PC-3 (cell line): ENCODE data around the gene STRN3. TPM values are rescaled to one million over a fixed set of nuclear protein-coding genes. Genes with fewer than 3 reads are reported as not detected.

Source experiments
- ATAC-seq: fragments of 200-7000 bp; cut with Tn5 transposase; 2 replicates; pipeline ENCODE4 v1.9.1; 2020; ENCODE audit warnings: mild to moderate bottlenecking, moderate library complexity
- BruUV-seq: library from RNA; stranded (reverse); fragments of 400-500 nt; replicated peaks from 2 replicates; lab custom pipeline; 2021; lab: Mats Ljungman, UMichigan
- CTCF ChIA-PET: fragments of 300-600 bp; sonication (Branson Sonifier 250); formaldehyde crosslinking; loops from one replicate; lab custom pipeline; 2022; ENCODE audit warnings: antibody characterized with exemption; lab: Charles Lee
- POLR2A ChIA-PET: fragments of 300-600 bp; sonication (Branson Sonifier 250); formaldehyde crosslinking; loops from one replicate; lab custom pipeline; 2022; ENCODE audit warnings: antibody characterized with exemption; ENCODE audit not compliant: unreplicated experiment; lab: Charles Lee
- DNase-seq: peaks from one replicate; pipeline ENCODE4 v3.0.0-alpha.2; 2015
- H2AFZ ChIP-seq: fragments of 300-600 bp; sonication (generic); 2 replicates; pipeline ENCODE4 v1.6.0; 2016; ENCODE audit warnings: antibody characterized with exemption, low read length
- H3F3A ChIP-seq: fragments of 300-600 bp; sonication (generic); one replicate; pipeline ENCODE4 v1.6.0; 2017; ENCODE audit warnings: antibody characterized with exemption, low read length, control low read depth, mild to moderate bottlenecking; ENCODE audit not compliant: unreplicated experiment
- H3K27ac ChIP-seq: fragments of 300-600 bp; sonication (generic); 2 replicates; pipeline ENCODE4 v1.5.1; 2016; ENCODE audit warnings: mild to moderate bottlenecking, low read length
- H3K27me3 ChIP-seq: fragments of 300-600 bp; sonication (generic); 2 replicates; pipeline ENCODE4 v1.6.1; 2016; ENCODE audit warnings: low read length, mixed read lengths
- H3K36me3 ChIP-seq: fragments of 300-600 bp; sonication (generic); 2 replicates; pipeline ENCODE4 v1.6.1; 2016; ENCODE audit warnings: low read depth, mixed run types, low read length, mixed read lengths
- H3K4me1 ChIP-seq: fragments of 300-600 bp; sonication (generic); 2 replicates; pipeline ENCODE4 v1.5.1; 2016; ENCODE audit warnings: low read length; ENCODE audit not compliant: insufficient read depth
- H3K4me2 ChIP-seq: fragments of 300-600 bp; sonication (generic); 2 replicates; pipeline ENCODE4 v1.6.0; 2016; ENCODE audit warnings: low read length
- H3K4me3 ChIP-seq: fragments of 300-600 bp; sonication (generic); 2 replicates; pipeline ENCODE4 v1.5.1; 2016; ENCODE audit warnings: mild to moderate bottlenecking, low read length, mixed read lengths
- H3K79me2 ChIP-seq: fragments of 300-600 bp; sonication (generic); 2 replicates; pipeline ENCODE4 v1.6.1; 2017; ENCODE audit warnings: low read length, mixed read lengths
- H3K9ac ChIP-seq: fragments of 300-600 bp; sonication (generic); 2 replicates; pipeline ENCODE4 v1.6.0; 2016; ENCODE audit warnings: mild to moderate bottlenecking, low read length
- H3K9me2 ChIP-seq: fragments of 300-600 bp; sonication (generic); replicated peaks from 2 replicates; pipeline ENCODE4 v1.6.1; 2016; ENCODE audit warnings: mixed run types, low read length, mixed read lengths
- H3K9me3 ChIP-seq: fragments of 300-600 bp; sonication (generic); 2 replicates; pipeline ENCODE4 v1.6.1; 2016; ENCODE audit warnings: low read length, mixed read lengths
- H4K20me1 ChIP-seq: fragments of 300-600 bp; sonication (generic); 2 replicates; pipeline ENCODE4 v1.6.1; 2016; ENCODE audit warnings: low read length, mixed read lengths
- EZH2 ChIP-seq: fragments of 300-600 bp; sonication (generic); IDR thresholded peaks from one replicate; pipeline ENCODE4 v1.6.1; 2017; ENCODE audit warnings: antibody characterized with exemption, mild to moderate bottlenecking, low read length; ENCODE audit not compliant: unreplicated experiment
- EZH2phosphoT487 ChIP-seq: fragments of 300-600 bp; sonication (generic); IDR thresholded peaks from 2 replicates; pipeline ENCODE4 v1.6.1; 2018; ENCODE audit warnings: mild to moderate bottlenecking, antibody characterized with exemption, low read length, borderline replicate concordance
- intact Hi-C: fragments of 100-400 bp; cut with micrococcal nuclease; formaldehyde crosslinking; loops from 2 replicates; pipeline ENCODE4 v1.9.0; 2023
- total RNA-seq: library from RNA; depleted of rRNA; stranded (reverse); fragments of >200 nt; gene quantifications from 2 replicates; pipeline ENCODE4 v1.2.3, GENCODE V29; 2014
- TF ChIP-seq, protein P1 (sequence below): fragments of 300-600 bp; sonication (generic); conservative IDR thresholded peaks from 2 replicates; pipeline ENCODE4 v1.5.1; 2017; ENCODE audit warnings: antibody characterized with exemption, low read depth, mild to moderate bottlenecking, low read length

The STRN3 gene
- total RNA-seq, 1 experiment from 2014 or later: 41.4 TPM

DNA sequence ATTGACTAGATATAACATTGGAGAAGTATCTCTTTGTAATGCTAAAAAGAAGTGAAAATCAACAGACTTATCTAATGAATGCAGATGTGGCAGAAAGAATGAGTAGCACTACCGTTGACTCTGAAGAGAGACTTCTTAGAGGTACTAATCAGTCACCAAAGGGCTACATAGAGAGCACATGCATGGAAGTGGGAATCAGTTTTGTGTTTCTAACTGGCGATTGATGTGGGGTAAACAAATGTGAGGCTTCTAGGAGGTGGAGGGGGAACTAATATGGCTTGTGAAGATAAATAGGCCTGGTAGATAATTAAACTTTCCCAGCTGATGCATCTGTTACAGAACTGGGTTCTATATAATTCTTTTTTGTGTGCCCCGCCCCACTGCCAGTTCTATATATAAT lies 141.3 kb downstream of the STRN3 start:
- Histone ChIP-seq H3K79me2 (no peaks in the 10 kb centered on the region), H3K4me1 (no peaks in the 10 kb centered on the region), H4K20me1 (no peaks in the 10 kb centered on the region), H3K27ac (no peak overlapping the region), H3K9ac (no peak overlapping the region), H3K9me2 (no peaks in the 10 kb centered on the region), H3K4me2 (no peak overlapping the region), H3K9me3 (no peaks in the 10 kb centered on the region), H3K4me3 (no peak overlapping the region), H3K36me3 (no peaks in the 10 kb centered on the region), H2AFZ (no peak overlapping the region), H3F3A (no peaks in the 10 kb centered on the region), H3K27me3 (no peaks in the 10 kb centered on the region)
- DNase-seq (no peak), ATAC-seq (no peak)
- TF ChIP-seq, protein P1, sequence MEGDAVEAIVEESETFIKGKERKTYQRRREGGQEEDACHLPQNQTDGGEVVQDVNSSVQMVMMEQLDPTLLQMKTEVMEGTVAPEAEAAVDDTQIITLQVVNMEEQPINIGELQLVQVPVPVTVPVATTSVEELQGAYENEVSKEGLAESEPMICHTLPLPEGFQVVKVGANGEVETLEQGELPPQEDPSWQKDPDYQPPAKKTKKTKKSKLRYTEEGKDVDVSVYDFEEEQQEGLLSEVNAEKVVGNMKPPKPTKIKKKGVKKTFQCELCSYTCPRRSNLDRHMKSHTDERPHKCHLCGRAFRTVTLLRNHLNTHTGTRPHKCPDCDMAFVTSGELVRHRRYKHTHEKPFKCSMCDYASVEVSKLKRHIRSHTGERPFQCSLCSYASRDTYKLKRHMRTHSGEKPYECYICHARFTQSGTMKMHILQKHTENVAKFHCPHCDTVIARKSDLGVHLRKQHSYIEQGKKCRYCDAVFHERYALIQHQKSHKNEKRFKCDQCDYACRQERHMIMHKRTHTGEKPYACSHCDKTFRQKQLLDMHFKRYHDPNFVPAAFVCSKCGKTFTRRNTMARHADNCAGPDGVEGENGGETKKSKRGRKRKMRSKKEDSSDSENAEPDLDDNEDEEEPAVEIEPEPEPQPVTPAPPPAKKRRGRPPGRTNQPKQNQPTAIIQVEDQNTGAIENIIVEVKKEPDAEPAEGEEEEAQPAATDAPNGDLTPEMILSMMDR: no peak
- TF ChIP-seq EZH2phosphoT487: no peak
- no peak for TF ChIP-seq EZH2
- POLR2A ChIA-PET: no interaction called here
- intact Hi-C loops: no loop called here
- CTCF ChIA-PET: no interaction called here
- no TSS peak for BruUV-seq

DNA sequence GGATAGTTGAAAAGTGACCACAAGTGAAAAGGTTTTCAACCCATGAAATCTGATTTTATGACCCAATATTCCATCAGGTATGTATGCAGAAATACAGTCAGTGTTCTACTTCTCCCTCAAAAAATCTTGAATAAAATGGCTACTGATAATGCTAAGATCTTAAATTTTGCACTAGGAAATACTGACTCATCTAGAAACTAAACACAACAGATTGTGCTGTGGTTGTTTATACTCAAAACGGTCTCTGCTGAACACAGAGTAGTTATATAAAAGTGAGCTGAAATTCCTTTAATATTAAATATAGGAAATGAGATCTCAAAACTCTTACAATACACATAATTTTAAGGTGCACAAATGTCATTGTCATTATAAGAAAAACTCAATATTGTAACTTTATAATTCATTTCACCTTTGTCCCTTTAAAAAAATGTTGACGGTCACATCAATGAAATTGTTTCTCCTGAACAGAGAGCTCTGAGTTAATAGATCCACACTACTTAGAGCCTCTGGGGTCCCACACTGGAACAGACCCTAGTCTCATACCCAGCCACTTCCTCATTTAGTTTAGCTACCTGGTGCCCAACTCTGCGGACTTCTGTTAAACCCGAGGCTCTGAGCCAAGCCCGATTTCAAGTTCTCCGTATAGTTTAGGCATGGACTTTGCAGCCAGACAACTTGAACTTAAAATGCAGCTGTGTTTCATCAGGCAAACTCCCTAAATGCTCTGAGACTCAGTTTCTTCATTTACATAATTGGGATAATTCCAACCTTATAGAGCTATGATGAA lies 142.5 kb downstream of the STRN3 start:
- Histone ChIP-seq H3K36me3 (no peaks in the 10 kb centered on the region), H3K9ac (no peak overlapping the region), H3K4me2 (no peak overlapping the region), H3K4me1 (no peaks in the 10 kb centered on the region), H3K79me2 (no peaks in the 10 kb centered on the region), H4K20me1 (no peaks in the 10 kb centered on the region), H3K9me3 (no peaks in the 10 kb centered on the region), H3K9me2 (no peaks in the 10 kb centered on the region), H3F3A (no peaks in the 10 kb centered on the region), H3K4me3 (no peak overlapping the region), H3K27ac (no peak overlapping the region), H3K27me3 (no peaks in the 10 kb centered on the region), H2AFZ (no peak overlapping the region)
- ATAC-seq (no peak), DNase-seq (no peak)
- BruUV-seq: no TSS peak
- intact Hi-C loops: no loop called here
- TF ChIP-seq EZH2phosphoT487 (no peak), EZH2 (no peak)
- TF ChIP-seq, protein P1: no peak
- CTCF ChIA-PET: no interaction called here
- POLR2A ChIA-PET: no interaction called here

DNA sequence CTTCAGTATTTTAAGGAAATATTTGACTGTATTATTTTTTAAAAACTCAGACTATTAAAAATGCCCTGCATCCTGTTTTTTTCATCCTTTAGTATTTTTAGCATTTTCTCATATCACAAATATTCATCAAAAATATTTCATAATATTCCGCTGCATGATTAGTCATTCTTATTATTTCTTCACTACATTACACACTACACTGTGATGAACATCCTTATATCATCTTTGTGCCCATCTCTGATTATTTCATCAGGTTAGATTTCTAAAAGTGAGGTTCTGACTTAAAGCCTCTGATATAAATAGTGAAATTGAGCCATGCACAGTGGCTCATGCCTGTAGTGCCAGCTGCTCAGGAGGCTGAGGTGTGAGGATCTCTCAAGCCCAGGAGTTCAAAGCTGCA lies 143.7 kb downstream of the STRN3 start:
- Histone ChIP-seq H3K9me3 (no peaks in the 10 kb centered on the region), H3K9me2 (no peaks in the 10 kb centered on the region), H3K27ac (no peak overlapping the region), H3K36me3 (no peaks in the 10 kb centered on the region), H3K4me2 (no peak overlapping the region), H4K20me1 (no peaks in the 10 kb centered on the region), H3K27me3 (no peaks in the 10 kb centered on the region), H3F3A (no peaks in the 10 kb centered on the region), H3K79me2 (no peaks in the 10 kb centered on the region), H3K4me1 (no peaks in the 10 kb centered on the region), H3K4me3 (no peak overlapping the region), H3K9ac (no peak overlapping the region), H2AFZ (no peak overlapping the region)
- DNase-seq (no peak), ATAC-seq (no peak)
- CTCF ChIA-PET: no interaction called here
- BruUV-seq: no TSS peak
- TF ChIP-seq EZH2 (no peak), EZH2phosphoT487 (no peak)
- TF ChIP-seq, protein P1: no peak
- intact Hi-C loops: no loop called here
- POLR2A ChIA-PET: no interaction called here
